H1 (cell line): ENCODE results near the gene OTOP1. TPM values are rescaled to one million over a fixed set of nuclear protein-coding genes. Genes with fewer than 3 reads are reported as not detected.
A peak's percentile ranks its signal among the peaks of the same experiment; 100 is the strongest.

Experiments used
- CTCF ChIA-PET: fragments of 300-600 bp; sonication (Branson Sonifier 250); formaldehyde crosslinking; loops from one replicate; lab custom pipeline; 2021; ENCODE audit not compliant: partially characterized antibody; lab: Charles Lee
- POLR2A ChIA-PET: fragments of 300-600 bp; sonication (Branson Sonifier 250); formaldehyde crosslinking; loops from one replicate; lab custom pipeline; 2021; ENCODE audit warnings: inconsistent platforms; ENCODE audit not compliant: partially characterized antibody; lab: Charles Lee
- DNase-seq, 2 experiments: peaks; one replicate each; pipeline versions ENCODE4 v3.0.0 to v3.0.0-alpha.2; 2010 to 2022; ENCODE audit warnings: low spot score in 2 of 2, low read depth in 1 of 2, mixed read lengths in 1 of 2
- FAIRE-seq: peaks from 2 replicates; lab custom pipeline; 2011; peaks lifted over from hg19 to GRCh38; lab: Jason Lieb, UNC
- H2AFZ ChIP-seq: 2 replicates; pipeline ENCODE4 v1.8.1; 2012; ENCODE audit warnings: low read length, inconsistent platforms
- H2AK5ac ChIP-seq: 2 replicates; pipeline ENCODE4 v1.6.1; 2013; ENCODE audit warnings: low read depth, low read length
- H2BK120ac ChIP-seq: replicated peaks from 2 replicates; pipeline ENCODE3; 2013; ENCODE audit warnings: low read depth, low read length, inconsistent platforms
- H2BK12ac ChIP-seq: 2 replicates; pipeline ENCODE4 v1.6.1; 2013; ENCODE audit warnings: low read depth, low read length
- H2BK15ac ChIP-seq: 2 replicates; pipeline ENCODE4 v1.6.1; 2013; ENCODE audit warnings: low read length
- H2BK20ac ChIP-seq: 2 replicates; pipeline ENCODE4 v1.6.1; 2013; ENCODE audit warnings: low read length
- H2BK5ac ChIP-seq: 2 replicates; pipeline ENCODE4 v1.6.1; 2013; ENCODE audit warnings: low read depth, low read length
- H3K14ac ChIP-seq: 2 replicates; pipeline ENCODE4 v1.6.1; 2013; ENCODE audit warnings: inconsistent platforms; ENCODE audit not compliant: insufficient read length
- H3K18ac ChIP-seq: 2 replicates; pipeline ENCODE4 v1.6.1; 2013; ENCODE audit warnings: low read length; ENCODE audit errors: extremely low read depth
- H3K23ac ChIP-seq: 2 replicates; pipeline ENCODE4 v1.6.1; 2013; ENCODE audit warnings: inconsistent platforms; ENCODE audit not compliant: insufficient read length
- H3K23me2 ChIP-seq: 2 replicates; pipeline ENCODE4 v1.6.1; 2013; ENCODE audit warnings: low read depth, low read length
- H3K27ac ChIP-seq: 2 replicates; pipeline ENCODE4 v1.6.1; 2011; ENCODE audit warnings: low read depth, low read length, inconsistent platforms
- H3K27me3 ChIP-seq, 4 experiments: replicated peaks in 1 of 4; 1 replicate in 1 of 4; 2 replicates in 3 of 4; pipeline versions ENCODE4 v1.6.1 to v1.8.1; 2011 to 2013; ENCODE audit warnings: low read length in 3 of 4, mild to moderate bottlenecking in 3 of 4, inconsistent platforms in 2 of 4, mixed read lengths in 2 of 4, moderate library complexity in 1 of 4; ENCODE audit not compliant: control insufficient read depth in 3 of 4, insufficient read depth in 3 of 4; ENCODE audit errors: extremely low read depth in 1 of 4
- H3K36me3 ChIP-seq, 4 experiments: 2 replicates each; pipeline versions ENCODE4 v1.6.1 to v1.8.1; 2011 to 2013; ENCODE audit warnings: mild to moderate bottlenecking in 4 of 4, low read length in 3 of 4, moderate library complexity in 2 of 4, control low read depth in 1 of 4, inconsistent platforms in 1 of 4; ENCODE audit not compliant: insufficient read depth in 4 of 4, control insufficient read depth in 2 of 4
- H3K4ac ChIP-seq: replicated peaks from 2 replicates; pipeline ENCODE3; 2013; ENCODE audit warnings: low read length, low read depth, mixed read lengths, inconsistent platforms; ENCODE audit not compliant: insufficient read length
- H3K4me1 ChIP-seq, 4 experiments: replicated peaks in 1 of 4; 1 replicate in 1 of 4; 2 replicates in 3 of 4; pipeline versions ENCODE4 v1.6.1 to v1.8.1; 2011 to 2013; ENCODE audit warnings: low read length in 3 of 4, inconsistent platforms in 2 of 4, mixed read lengths in 1 of 4; ENCODE audit not compliant: insufficient read depth in 4 of 4, control insufficient read depth in 3 of 4
- H3K4me2 ChIP-seq, 2 experiments: 2 replicates each; pipeline versions ENCODE4 v1.6.1 to v1.8.1; 2011 to 2013; ENCODE audit warnings: low read depth in 2 of 2, low read length in 2 of 2, control low read depth in 1 of 2, inconsistent platforms in 1 of 2, mild to moderate bottlenecking in 1 of 2; ENCODE audit not compliant: insufficient read depth in 1 of 2
- H3K4me3 ChIP-seq, 4 experiments: fragments of 200-600, 300-600 bp in 1 of 4; sonication (generic), shearing (Covaris generic), sonication (Bioruptor Twin) in 1 of 4; 2 replicates each; pipeline versions ENCODE4 v1.5.1 to v1.8.1; 2011 to 2016; ENCODE audit warnings: low read length in 4 of 4, low read depth in 3 of 4, control low read depth in 2 of 4, inconsistent platforms in 2 of 4, mild to moderate bottlenecking in 2 of 4, mixed read lengths in 1 of 4, moderate library complexity in 1 of 4; ENCODE audit not compliant: insufficient read depth in 2 of 4; ENCODE audit errors: extremely low read depth in 1 of 4
- H3K56ac ChIP-seq: replicated peaks from 2 replicates; pipeline ENCODE3; 2013; ENCODE audit warnings: low read depth, mild to moderate bottlenecking, mixed read lengths, low read length, inconsistent platforms; ENCODE audit not compliant: insufficient read length
- H3K79me1 ChIP-seq: 2 replicates; pipeline ENCODE4 v1.6.1; 2013; ENCODE audit warnings: low read depth, low read length, control low read depth
- H3K79me2 ChIP-seq, 2 experiments: 2 replicates each; pipeline versions ENCODE4 v1.6.1 to v1.8.1; 2012 to 2013; ENCODE audit warnings: low read length in 2 of 2, mild to moderate bottlenecking in 2 of 2, inconsistent platforms in 1 of 2; ENCODE audit not compliant: insufficient read depth in 2 of 2, control insufficient read depth in 1 of 2
- H3K9ac ChIP-seq, 4 experiments: replicated peaks in 1 of 4; 1 replicate in 1 of 4; 2 replicates in 3 of 4; pipeline versions ENCODE4 v1.6.1 to v1.8.1; 2011 to 2013; ENCODE audit warnings: low read depth in 3 of 4, low read length in 3 of 4, control low read depth in 2 of 4, mild to moderate bottlenecking in 2 of 4, moderate library complexity in 2 of 4, inconsistent platforms in 1 of 4; ENCODE audit errors: extremely low read depth in 1 of 4
- H3K9me3 ChIP-seq, 2 experiments: 2 replicates each; pipeline versions ENCODE4 v1.6.1 to v1.8.1; 2012 to 2013; ENCODE audit warnings: mild to moderate bottlenecking in 2 of 2, moderate library complexity in 2 of 2, control low read depth in 1 of 2, inconsistent platforms in 1 of 2, low read depth in 1 of 2, low read length in 1 of 2, mixed read lengths in 1 of 2; ENCODE audit not compliant: insufficient read depth in 2 of 2
- H4K20me1 ChIP-seq, 2 experiments: replicated peaks in 1 of 2; 2 replicates each; pipeline versions ENCODE3 to v1.8.1; 2011 to 2013; ENCODE audit warnings: inconsistent platforms in 2 of 2, low read length in 2 of 2, mild to moderate bottlenecking in 1 of 2; ENCODE audit not compliant: insufficient read depth in 2 of 2, control insufficient read depth in 1 of 2
- H4K5ac ChIP-seq: 2 replicates; pipeline ENCODE4 v1.6.1; 2013; ENCODE audit warnings: low read length, low read depth, mixed read lengths, inconsistent platforms; ENCODE audit not compliant: insufficient read length
- H4K8ac ChIP-seq: 2 replicates; pipeline ENCODE4 v1.8.0; 2013; ENCODE audit warnings: mild to moderate bottlenecking, moderate library complexity, low read length, inconsistent platforms; ENCODE audit not compliant: insufficient read depth; ENCODE audit errors: extremely low read depth
- H4K91ac ChIP-seq: replicated peaks from 2 replicates; pipeline ENCODE3; 2013; ENCODE audit warnings: low read length, mixed read lengths, inconsistent platforms; ENCODE audit not compliant: insufficient read length
- ASH2L ChIP-seq: fragments of 200-600, 300-600 bp; sonication (generic); IDR thresholded peaks from one replicate; pipeline ENCODE4 v1.7.1; 2017; ENCODE audit warnings: low read length
- CREB1 ChIP-seq: IDR thresholded peaks from 2 replicates; pipeline ENCODE4 v1.6.1; 2012; ENCODE audit warnings: inconsistent platforms
- GTF2F1 ChIP-seq: IDR thresholded peaks from 2 replicates; pipeline ENCODE4 v1.6.1; 2012; ENCODE audit warnings: low read depth, low read length, improper control_type of control experiment, borderline replicate concordance
- KDM4A ChIP-seq: IDR thresholded peaks from one replicate; pipeline ENCODE4 v1.7.1; 2012; ENCODE audit warnings: low read depth, mild to moderate bottlenecking, moderate library complexity, low read length, inconsistent platforms; ENCODE audit not compliant: severe bottlenecking
- NANOG ChIP-seq: IDR thresholded peaks from 2 replicates; pipeline ENCODE4 v1.6.1; 2011; ENCODE audit warnings: low read length, low read depth, mild to moderate bottlenecking, inconsistent platforms; ENCODE audit not compliant: insufficient read depth, poor library complexity, severe bottlenecking
- NRF1 ChIP-seq: IDR thresholded peaks from 2 replicates; pipeline ENCODE4 v1.6.1; 2011; ENCODE audit warnings: mild to moderate bottlenecking, low read depth, low read length, improper control_type of control experiment
- PHF8 ChIP-seq: fragments of 200-600 bp; sonication (generic); conservative IDR thresholded peaks from 2 replicates; pipeline ENCODE4 v1.7.1; 2012; ENCODE audit warnings: low read depth, mild to moderate bottlenecking, inconsistent platforms, low read length, moderate library complexity
- SP2 ChIP-seq: IDR thresholded peaks from 2 replicates; pipeline ENCODE4 v1.6.1; 2012; ENCODE audit warnings: mild to moderate bottlenecking, low read length, inconsistent platforms
- TBP ChIP-seq: IDR thresholded peaks from 2 replicates; pipeline ENCODE4 v1.6.1; 2011; ENCODE audit warnings: low read depth, low read length, improper control_type of control experiment
- WGBS, 2 experiments: shearing (Covaris generic) in 1 of 2; methylation state at CpG; one replicate each; pipeline versions ENCODE4 v1.1.6 to v1.1.7; 2013 to 2015; ENCODE audit warnings: low lambda C conversion rate in 2 of 2, mixed read lengths in 2 of 2, inconsistent platforms in 1 of 2, low coverage in 1 of 2, missing lambda C conversion rate in 1 of 2; ENCODE audit not compliant: insufficient replicate concordance in 2 of 2, insufficient coverage in 1 of 2, insufficient read length in 1 of 2; ENCODE audit errors: extremely low coverage in 1 of 2, missing lambda C conversion rate in 1 of 2; 5-methylcytosine and 5-hydroxymethylcytosine counted together
- polyA plus RNA-seq, 7 experiments: library from polyadenylated mRNA; depleted of rRNA in 3 of 7; stranded (reverse) in 5 of 7; unstranded in 2 of 7; fragments of >200 nt in 5 of 7; fragments of 200-250 nt in 2 of 7; gene quantifications; 1 replicate in 5 of 7; 2 replicates in 1 of 7; 4 replicates in 1 of 7; pipeline versions ENCODE4 v1.2.1 to v1.2.3, GENCODE V29; 2011 to 2013; ENCODE audit warnings: missing spikeins in 2 of 7, mixed read lengths in 2 of 7
- total RNA-seq: library from RNA; stranded (reverse); fragmentation: NEBNext Ultra II Directional; extraction: Animal tissue kit (Norgen Biotek cat#: 25700); gene quantifications from 2 replicates; pipeline ENCODE4 v1.2.1, GENCODE V29; 2021
- TF ChIP-seq, protein P1 (sequence below): IDR thresholded peaks from 2 replicates; pipeline ENCODE4 v1.6.1; 2011; ENCODE audit warnings: low read depth, mild to moderate bottlenecking, low read length; ENCODE audit not compliant: insufficient read depth

Gene OTOP1
- total and polyA plus RNA-seq, 2 of the 8 experiments (the other 6 are each of a cell fraction or from before 2014, with no cell fraction given) = not detected

DNA sequence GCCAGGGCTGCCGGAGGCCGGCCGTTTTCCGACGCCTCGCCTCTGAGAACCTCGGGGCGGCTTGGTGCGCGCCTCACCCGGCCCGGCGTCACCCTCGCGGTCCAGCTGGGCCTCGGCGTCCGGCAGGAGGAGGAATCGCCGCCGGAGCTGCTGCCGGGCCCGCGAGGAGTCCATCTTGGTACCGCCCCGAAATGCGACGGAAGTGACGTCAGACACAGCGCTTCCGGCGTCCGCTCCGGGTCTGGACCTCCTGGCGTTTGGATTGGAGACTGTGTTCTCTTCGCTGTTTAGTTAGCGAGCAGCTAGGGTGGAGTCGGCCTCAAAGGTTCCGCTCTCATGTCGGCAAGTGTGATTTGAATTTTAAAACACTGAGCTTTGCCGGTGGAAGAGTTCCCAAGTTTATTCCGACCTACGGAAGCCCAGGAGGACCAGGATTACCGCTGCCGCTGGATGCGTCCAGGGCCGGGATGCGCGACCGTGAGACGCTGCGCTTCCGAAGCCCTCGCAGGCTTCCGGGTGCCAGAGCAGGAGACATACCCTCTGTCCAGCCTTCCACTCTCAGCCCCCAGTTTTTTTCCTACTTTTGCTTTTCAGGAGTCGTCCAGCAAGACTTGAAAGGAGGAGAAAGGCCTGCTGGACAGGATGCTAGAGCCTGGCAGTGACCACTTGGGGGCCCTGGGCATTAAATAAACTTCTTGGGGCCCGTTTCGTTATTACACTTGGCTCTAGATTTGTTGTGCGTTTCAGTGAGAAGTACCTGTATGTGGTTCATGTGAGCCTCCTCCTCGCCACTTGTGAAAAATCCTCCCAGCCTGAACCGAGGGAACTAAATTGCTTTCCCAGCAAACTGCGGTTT lies 21.5 kb upstream of the OTOP1 start, which contains the start of gene TMEM128:
TMEM128 (minus strand) TSS at position 195 of the 856 bp plus-strand sequence; CDS start at position 174, 21 bp downstream.
- H4K20me1 ChIP-seq = peaks cover 0 to 2% of the 10 kb centered on the region in 2 experiments
- H3K79me2 ChIP-seq = peaks cover 0 to 8% of the 10 kb centered on the region in 2 experiments; a peak in 2 of 4 replicates
- H3K23me2 ChIP-seq = peaks cover 8% of the 10 kb centered on the region
- H2AFZ ChIP-seq = peak within 1 kb of the TSS; percentile 96
- peaks cover 0 to 14% (median 8%) of the 10 kb centered on the region in 4 experiments; a peak in 6 of 8 replicates for H3K36me3 ChIP-seq
- H3K4ac ChIP-seq = no peak within 1 kb of the TSS
- WGBS, 2 experiments = 4% methylated on average over 59 of the region's 62 CpGs; no CpG with 5 or more reads in 1 of the 2 experiments
- H4K5ac ChIP-seq = peak within 1 kb of the TSS; percentile 82
- H3K56ac ChIP-seq = no peak within 1 kb of the TSS
- H3K23ac ChIP-seq = no peak within 1 kb of the TSS
- no peak within 1 kb of the TSS for H3K14ac ChIP-seq
- H2AK5ac ChIP-seq = 0 out of 2 replicates have a peak within 1 kb of the TSS, but pooled peaks have one; percentile 44
- peak within 1 kb of the TSS; percentile 87 to 89 for H3K4me2 ChIP-seq
- no peak within 1 kb of the TSS for H2BK120ac ChIP-seq
- H3K4me3 ChIP-seq = peak within 1 kb of the TSS; percentile 87 to 97 (median 90)
- no peak within 1 kb of the TSS for H2BK20ac ChIP-seq
- POLR2A ChIA-PET = interaction anchor here (1.0 kb wide), 1 partner anchor 18 kb away, joined by 3 read pairs; no protein-coding TSS in a partner anchor
- H3K9ac ChIP-seq = peak within 1 kb of the TSS; percentile 89 to 95 (median 90)
- peak; percentile 76 for FAIRE-seq
- peak; percentile 54 to 96 for DNase-seq
- CTCF ChIA-PET = interaction anchor here (1.7 kb wide), 1 partner anchor 11 kb away, joined by 8 read pairs; no protein-coding TSS in a partner anchor
- 0 out of 2 replicates have a peak within 1 kb of the TSS, but pooled peaks have one; percentile 83 for H2BK15ac ChIP-seq
- peaks cover 0 to 6% (median 3%) of the 10 kb centered on the region in 4 experiments; a peak in 5 of 7 replicates for H3K4me1 ChIP-seq
- H3K27me3 ChIP-seq = peaks cover 0 to 6% (median 0%) of the 10 kb centered on the region in 4 experiments; a peak in 1 of 7 replicates
- H3K9me3 ChIP-seq = no peaks in the 10 kb centered on the region
- peak within 1 kb of the TSS; percentile 82 for H2BK5ac ChIP-seq
- no peak within 1 kb of the TSS for H4K91ac ChIP-seq
- H3K79me1 ChIP-seq = peaks cover 3% of the 10 kb centered on the region; the same call in 1 of the 2 replicates
- H2BK12ac ChIP-seq = peak within 1 kb of the TSS; percentile 68
- H4K8ac ChIP-seq = peak within 1 kb of the TSS; percentile 87
- H3K27ac ChIP-seq = peak within 1 kb of the TSS; percentile 88
- H3K18ac ChIP-seq = peak within 1 kb of the TSS; percentile 85
- TF ChIP-seq NANOG (no peak), NRF1 (no peak), ASH2L (peak; percentile 93), KDM4A (peak; percentile 97), PHF8 (peak; percentile 98), SP2 (no peak), TBP (peak; percentile 85), CREB1 (peak; percentile 95), GTF2F1 (peak; percentile 20; the same call in 1 of the 2 replicates)
- TF ChIP-seq, protein P1, sequence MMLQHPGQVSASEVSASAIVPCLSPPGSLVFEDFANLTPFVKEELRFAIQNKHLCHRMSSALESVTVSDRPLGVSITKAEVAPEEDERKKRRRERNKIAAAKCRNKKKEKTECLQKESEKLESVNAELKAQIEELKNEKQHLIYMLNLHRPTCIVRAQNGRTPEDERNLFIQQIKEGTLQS = peak; percentile 41; the same call in 1 of the 2 replicates
